Urothelium cell line (cell line): ENCODE data around the gene CTDSP2.
"Not testable (repeated sequence)": the region's sequence is repeated elsewhere in the genome, so short reads cannot be mapped to it uniquely, and the experiment has no call there.

Experiments used
- DNase-seq: peaks from one replicate; pipeline ENCODE4 v3.0.0; 2011; ENCODE audit warnings: low spot score, mixed read lengths
- FAIRE-seq: peaks from 2 replicates; lab custom pipeline; 2011; peaks lifted over from hg19 to GRCh38; lab: Jason Lieb, UNC

The CTDSP2 gene, protein sequence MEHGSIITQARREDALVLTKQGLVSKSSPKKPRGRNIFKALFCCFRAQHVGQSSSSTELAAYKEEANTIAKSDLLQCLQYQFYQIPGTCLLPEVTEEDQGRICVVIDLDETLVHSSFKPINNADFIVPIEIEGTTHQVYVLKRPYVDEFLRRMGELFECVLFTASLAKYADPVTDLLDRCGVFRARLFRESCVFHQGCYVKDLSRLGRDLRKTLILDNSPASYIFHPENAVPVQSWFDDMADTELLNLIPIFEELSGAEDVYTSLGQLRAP

DNA sequence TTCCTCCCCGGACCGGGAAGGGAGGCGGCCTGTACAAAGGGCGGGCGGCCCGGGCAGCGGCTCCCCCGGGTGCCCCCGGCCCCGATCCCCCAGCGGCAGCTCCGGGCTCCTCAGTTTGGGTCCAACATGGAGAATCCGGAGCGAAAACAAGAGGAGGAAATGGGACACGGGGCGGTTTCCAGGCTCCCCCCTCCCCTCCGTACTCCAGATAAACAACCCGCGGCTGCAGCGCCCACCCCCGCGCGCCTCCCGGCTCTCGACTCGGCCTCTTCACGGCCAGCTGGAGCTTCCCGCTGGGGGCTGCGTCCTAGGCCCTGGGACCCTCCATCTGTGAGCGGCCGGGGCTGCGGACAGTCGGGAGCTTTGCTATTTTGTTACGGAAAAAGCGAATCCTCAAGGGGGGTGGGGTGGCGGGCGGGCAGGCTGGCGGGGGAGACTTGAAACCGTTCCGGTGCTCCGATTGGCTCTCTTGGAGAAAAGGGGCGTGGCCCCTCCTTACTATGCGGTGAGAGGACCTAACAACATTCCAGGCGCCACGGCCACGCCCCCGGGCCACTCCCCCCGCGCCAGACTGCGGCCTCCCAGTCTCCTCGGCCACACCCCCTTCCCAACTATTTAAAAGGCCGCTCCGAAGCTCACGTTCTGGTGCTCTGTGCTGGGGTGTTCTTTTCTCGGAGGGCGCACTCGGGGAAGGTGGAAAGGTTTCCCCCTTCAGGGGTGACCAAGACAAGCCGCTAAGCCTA lies at the start of gene CTDSP2:
TSS of gene CTDSP2 (minus strand) at position 153 of the 743 bp plus-strand sequence. CDS start 294 bp downstream, outside the sequence.
- DNase-seq: peak; percentile 100
- no peak for FAIRE-seq

DNA sequence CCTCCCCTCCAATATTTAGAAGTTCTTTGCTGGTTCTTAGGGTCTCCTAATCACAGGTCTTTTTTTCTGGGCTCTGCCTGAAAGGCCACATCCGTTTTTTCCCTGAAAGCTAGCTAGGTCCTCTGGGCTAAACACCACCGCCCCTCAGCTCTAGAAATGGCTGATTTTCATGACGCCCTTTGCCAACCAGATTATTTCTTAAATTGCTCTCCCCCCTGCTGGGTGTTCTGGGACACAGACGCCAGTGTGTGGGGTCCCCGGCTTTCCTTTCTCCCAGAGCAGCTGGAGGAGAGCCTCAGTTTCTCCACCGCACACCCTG lies 49.5 kb upstream of the CTDSP2 start:
- no peak for DNase-seq
- FAIRE-seq: no peak

DNA sequence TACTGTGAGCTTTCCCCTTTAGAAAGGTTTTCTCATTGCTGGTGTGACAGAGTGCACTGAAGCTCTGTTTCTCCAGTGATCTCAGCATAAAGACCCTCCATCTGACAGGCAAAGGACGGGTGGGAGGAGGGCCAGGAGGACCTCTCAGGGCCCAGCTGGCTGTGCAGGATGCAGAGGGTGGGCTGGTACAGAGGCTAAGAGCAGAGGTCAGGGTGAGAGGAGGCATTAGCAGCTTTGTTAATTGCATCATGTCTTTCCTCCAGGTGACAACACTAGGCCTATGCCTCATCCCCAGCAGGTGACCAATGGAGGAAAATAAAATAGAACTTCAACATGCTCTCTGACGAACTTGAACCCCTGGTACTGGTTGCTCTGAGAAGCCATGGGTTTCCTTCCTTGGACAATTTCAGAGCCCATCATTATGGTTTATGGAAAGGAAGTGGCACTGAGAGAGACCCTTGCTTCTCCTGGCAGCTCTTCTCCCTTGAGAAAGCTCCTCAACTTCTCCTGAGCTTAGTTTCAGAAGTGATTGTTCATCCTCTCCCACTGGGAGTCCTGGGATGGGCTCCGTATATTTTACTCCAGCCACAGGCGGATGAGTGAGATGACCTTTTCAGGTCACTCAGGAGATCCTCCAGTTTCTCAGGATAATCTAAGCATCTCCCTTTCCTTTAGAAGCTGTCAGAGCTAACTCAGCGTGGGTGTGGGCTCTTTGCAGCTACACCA lies 49.0 kb upstream of the CTDSP2 start:
- no peak for FAIRE-seq

DNA sequence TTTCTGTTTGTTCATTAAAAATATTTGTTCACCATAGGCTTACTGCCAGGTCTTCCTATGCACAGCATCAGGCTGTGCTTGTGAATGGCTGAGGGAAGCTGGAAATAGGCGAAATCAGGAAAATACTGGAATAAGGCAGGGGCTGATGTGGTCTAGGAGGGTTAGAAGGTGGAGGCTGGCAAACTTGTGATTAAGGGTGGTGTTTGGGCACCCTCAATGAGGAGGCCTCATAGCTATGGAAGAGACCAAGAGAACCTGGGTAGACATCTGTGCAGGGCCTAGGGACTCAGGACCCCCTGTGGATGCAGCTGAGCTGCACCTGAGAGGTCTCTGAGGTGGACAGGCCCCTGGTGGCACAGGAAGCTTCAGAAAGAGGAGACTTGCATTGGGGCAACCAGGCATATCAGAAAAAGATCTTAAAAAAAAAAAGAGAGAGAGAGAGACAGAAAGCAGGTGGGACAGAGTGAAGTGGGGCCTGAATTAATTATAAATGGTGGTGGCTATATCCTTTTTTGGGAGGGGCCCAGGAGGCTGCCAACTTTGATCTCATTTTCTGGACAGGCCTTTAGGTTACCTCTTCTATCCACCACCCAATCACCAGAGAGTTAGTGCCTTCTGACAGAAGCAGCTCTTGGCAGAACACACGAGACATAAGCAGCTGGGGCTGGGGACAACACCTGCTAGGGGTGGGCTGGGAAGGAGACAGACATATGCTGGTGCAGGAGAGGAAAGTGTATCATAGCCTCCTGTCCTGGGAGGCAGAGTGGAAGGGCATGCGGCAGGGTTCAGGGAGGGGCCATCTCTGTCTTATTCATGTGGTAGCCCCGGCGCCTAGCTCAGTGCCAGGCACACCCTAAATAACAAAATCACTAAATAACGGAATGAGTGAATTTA lies 48.1 kb upstream of the CTDSP2 start:
- DNase-seq (no peak), FAIRE-seq (no peak)

More for the DNA sequence above, 49.0 kb upstream of the CTDSP2 start:
- no peak for DNase-seq

DNA sequence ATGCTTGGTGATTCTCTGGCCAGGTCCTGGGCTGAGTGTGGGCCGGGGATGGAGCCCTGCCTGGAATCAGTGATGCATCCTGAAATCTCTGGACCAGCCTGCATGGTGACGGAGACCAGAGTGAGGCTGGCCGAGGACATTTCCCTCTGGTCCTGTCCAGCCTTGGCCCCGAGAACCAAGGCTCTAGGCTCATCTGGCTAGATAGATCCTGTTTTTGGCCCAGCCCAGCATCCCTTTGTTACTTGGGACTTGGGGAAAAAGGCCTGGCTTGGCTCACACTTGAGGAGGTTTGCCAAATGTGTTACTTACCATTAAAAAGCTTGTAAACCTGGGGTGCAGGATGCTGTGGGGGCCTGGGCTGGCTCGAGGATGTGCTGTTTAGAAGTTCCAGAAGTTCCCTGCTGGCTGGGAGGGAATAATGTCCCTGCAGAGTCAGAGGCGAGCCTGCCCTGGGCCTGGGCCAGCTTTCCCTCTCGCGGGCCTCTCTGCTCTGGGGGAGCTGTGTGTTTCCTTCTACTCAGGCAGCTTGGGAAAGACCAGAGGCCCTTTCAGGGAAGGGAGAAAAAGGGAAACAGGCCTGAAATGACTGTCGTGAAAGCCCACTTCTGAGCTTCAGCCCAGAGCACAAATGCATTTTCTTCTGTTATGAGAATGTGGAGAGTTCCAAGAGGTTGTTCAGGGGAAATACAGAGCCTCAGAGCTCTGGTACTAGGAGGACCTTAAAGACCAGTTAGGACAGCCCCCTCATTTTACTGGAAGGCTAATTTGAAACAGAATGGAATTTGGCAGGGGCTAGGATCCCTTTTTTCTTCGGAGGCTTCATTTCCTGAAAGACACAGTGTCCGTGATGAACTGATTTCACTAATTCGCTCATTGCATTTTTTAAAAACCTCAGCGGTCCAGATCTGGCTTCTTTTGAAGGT lies 47.2 kb upstream of the CTDSP2 start:
- DNase-seq (peak; percentile 73), FAIRE-seq (no peak)

DNA sequence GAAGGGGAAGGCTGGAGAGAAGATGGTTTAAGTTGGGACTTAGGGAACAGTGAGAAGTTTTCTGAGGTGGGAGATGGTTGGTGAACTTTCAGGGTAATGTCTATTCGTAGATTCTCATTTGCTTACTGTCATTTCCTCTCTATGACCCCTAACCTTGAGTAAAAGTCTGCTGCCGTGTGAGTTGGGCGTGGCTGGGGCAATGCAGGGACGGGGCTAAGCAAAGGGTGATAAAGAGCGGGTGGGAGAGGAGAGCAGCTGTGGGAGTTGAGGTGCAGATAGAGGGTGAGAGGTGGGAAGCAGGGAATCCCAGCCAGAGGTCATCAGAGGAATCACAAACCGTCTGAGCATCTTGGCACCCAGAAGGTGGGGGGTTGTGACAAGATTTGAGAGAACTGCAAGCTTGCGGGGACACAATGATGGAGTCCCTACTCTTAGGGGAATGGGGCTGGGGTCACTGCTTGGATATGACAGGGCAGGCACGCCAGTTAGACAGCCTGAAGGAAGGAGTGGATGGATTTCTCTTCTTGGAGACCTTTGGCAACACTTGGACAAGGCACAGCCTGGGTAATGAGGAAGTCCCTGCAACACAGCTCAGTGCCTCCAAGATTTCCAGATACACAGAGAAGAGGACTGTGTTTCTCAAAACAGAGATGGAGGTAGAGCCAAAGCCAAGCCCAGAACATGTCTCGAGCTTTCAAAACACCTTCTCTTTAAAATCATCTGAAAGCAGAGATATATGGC lies 45.9 kb upstream of the CTDSP2 start:
- DNase-seq (no peak), FAIRE-seq (no peak)

DNA sequence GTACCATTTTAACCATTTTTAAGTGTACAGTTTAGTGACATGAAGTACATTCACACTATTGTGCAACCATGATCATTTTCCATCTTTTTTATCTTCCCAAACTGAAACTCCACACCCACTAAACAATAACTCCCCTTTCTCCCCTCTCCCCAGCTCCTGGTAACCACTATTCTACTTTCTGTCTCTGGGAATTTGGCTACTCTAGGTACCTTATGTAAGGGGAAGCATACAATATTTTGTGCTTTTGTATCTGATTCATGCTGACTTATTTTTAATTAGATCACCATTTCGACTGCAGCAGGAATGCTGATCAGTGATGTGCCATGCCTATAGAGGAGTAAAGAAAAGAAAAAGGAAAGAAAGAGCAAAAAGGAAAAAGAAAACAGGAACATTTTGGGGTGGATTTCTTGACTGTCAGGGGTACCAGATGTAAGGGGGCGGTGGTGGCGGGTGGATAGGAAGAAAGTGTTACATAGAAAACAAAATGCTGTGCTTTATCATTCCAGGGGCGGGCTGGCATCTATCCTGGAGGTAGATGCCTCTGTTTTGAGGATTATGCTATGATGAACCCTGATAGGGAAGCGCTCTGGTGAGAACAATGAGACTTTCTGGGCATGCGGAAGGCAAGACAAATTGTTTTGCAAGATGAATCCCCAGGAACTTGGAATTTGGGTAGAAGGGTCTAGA lies 45.2 kb upstream of the CTDSP2 start:
- DNase-seq (no peak), FAIRE-seq (no peak)

DNA sequence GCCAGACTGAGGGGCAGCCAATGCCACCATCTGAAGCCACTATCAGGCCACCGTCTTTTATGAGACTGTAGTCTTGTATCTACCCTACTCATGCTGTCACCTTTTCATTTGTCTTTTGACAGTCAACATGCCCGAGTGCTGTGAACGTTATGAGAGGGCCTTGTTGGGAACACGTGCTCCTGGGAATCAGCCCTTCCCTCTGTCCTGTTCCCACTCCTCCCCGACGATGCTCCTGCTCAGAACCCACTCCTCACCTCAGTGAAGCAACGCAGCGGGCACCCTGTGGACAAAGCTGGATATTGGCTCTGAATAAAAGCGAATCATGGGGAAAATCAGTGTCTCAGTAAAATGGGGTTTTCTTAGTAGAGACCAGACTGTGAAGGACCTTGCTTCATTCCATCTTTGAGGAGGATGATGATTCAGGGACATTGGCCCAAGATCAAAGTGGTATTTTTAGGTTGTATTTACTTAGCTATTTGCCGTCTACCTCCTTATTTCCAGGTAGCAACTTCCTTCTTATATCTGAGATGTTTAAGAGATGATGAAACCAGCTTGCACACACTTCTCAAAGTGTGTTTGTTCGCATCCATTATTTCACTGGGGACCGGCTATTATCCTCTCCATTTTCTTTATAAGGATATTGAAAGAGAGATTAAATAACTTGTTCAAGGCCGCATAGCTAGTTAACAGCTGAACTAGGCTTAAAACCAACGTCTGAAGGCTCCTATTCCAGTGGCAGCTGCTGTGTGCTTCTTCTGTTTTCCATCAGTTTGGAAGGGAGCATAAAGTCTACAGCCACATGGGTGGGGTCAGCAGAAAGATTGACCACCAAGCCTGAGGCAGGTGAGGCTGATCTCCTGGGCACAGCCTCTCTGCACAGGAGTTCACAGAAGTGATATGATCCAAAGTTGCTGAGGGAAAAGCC lies 43.9 kb upstream of the CTDSP2 start:
- DNase-seq (no peak), FAIRE-seq (peak; percentile 35)

DNA sequence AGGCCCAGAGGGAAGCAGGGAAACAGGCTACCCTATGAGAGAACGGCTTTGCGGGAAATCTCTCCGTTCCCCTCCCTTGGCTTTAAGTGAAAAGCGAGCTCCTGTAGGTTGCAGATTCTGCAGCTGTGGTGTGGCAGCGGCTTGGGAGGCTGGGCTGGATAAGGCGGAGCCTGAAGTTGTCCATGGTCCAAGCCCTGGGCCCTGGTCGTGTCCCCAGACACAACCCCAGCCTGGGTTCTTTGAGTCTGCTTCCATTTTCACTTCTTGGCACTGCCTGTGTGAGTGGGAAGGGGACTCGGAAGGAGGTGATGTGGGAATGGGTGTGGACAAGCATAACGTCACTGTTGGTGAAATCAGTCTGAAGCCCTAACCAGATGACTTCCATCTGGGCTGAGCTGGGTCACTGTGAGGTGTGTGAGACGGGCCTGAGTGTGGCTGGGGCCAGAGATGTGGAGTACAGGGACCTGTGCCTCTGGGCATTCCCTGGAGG lies 43.0 kb upstream of the CTDSP2 start:
- no peak for FAIRE-seq

DNA sequence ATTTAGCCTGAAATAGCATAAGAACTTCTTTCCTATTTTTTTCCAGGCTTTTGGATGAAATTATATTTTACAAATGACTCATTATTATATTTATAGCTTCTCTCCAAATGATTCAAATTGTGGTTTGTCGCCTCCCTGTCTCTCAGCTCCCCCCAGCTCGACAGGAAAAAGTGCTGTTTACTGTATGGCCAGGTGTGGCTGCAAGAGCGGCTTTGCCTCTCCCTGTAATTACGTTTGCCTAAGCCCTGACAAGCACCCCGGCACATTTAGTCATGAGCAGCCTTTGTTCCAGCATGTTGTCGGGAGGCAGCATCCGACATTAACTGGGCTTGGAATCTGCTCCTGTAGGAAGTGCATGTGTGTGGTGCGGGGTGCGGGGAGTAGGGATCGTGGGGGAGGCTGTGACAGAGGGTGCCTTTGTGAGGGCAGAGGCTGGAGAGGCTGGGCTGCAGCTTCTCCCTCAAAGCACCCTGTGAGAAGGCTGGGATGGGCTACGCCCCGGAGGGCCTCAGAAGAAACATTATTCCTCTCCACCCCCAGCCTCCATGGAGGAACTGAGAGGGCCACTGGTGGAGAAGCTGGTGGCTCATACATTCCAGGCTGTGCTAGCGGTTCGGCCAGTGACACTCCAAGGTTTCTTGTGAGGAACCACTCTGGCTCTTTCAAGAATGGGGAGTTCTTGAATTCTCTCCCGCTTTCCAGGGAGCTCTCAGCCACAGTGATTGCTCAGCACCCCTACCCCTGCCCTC lies 42.1 kb upstream of the CTDSP2 start:
- DNase-seq (peak; percentile 77), FAIRE-seq (no peak)

More for the DNA sequence above, 43.0 kb upstream of the CTDSP2 start:
- no peak for DNase-seq

DNA sequence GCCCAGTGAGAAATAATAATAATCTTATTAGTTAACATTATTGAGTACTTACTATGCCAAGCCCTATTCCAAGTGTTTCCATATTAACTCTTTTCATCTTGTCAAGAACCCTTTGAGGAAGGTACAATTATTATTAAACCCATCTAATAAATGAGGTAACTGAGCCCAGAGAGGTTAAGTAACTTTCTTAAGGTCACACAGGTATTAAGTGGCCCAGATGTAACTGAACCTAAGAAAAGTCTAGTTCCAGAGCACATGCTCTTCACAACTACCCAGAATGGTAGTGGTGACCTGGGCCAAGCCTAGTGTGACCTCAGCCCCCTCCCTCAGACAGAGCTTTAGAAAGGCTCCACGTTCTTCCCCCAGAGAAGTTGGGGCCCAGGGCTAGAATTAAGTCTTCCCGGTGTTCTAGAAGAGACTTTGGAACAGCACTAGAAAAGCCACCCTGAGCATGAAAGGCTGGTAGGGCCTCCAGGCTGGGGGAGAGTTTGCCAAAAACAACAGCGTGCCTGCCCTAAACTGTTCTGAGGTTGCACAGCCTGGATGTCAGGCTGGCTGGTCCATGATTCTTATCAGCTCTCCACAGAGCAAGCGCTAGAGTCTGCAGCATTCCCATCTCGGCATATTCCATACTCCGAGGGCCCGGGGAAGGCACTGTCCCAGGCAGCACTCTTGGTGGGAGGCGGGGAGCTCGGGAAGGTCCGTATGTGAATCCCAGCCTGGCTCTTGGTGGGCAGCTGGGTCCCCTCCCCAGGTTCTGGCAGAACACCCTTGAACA lies 41.3 kb upstream of the CTDSP2 start:
- peak; percentile 63 for DNase-seq
- FAIRE-seq: no peak

DNA sequence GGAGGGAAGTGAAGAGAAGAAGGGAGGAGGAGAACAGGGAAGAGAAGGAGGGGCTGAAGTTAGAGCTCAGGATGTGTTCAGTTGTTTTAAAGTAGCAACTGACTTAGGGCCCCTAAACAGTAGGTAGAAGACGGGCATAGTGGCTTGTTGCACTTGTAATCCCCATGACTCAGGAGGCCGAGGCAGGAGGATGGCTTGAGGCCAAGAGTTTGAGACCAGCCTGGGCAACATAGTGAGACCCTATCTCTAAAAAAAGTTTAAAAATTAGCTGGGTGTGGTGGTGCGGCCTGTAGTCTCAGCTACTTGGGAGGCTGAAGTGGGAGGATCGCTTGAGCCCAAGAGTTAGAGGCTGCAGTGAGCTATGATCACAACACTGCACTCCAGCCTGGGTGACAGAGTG lies 40.4 kb upstream of the CTDSP2 start:
- FAIRE-seq, DNase-seq: not testable (repeated sequence)

DNA sequence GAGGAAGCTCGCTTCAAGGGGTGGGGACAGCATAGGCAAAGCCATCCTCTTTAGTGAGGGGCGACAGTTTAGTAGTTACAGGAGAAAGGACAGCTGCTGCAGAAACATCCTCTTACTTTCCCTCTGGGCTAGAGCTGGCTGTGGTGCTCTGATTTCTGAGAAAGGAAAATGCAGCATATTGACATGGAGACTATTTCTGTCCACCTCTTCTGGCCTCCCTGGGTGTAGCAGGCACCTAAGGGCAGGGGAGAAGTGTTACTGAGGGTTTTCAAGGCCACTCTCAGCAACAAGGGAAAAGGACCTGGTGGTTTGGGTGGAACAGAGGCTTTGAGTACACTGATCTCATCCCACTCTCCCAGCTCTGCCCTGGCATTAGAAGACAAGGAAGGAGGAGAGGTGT lies 40.0 kb upstream of the CTDSP2 start:
- DNase-seq: no peak
- no peak for FAIRE-seq

DNA sequence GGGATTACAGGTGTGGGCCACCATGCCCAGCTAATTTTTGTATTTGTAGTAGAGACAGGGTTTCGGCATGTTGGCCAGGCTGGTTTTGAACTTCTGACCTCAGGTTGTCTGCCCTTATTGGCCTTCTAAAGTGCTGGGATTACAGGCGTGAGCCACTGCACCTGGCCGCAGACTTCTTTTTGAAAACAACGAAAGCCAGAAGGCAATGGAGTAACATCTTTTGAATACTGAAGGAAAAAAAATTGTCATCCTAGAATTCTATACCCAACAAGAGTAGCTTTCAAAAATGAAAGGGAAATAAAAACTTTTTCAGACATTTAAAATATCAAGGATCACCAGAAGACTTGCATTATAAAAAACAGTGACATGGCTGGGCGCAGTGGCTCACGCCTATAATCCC lies 38.7 kb upstream of the CTDSP2 start:
- FAIRE-seq (no peak), DNase-seq (no peak)

DNA sequence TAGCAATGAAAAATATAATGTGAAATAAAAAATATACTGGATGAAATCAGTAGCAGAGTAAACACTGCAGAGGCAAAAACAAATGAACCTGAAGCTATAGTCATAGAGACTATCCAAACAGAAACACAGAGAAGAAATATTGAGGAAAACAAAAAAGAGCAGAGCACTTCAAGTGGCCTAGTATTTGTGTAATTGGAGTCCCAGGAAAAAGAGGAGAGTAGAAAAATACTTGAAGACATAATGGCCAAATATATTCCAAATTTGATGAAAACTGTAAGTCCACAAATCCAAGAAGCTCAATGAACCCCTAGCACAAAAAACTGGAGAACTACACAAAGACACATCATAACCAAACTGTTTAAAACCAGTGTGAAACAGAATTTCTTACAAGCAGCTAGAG lies 37.2 kb upstream of the CTDSP2 start:
- FAIRE-seq (no peak), DNase-seq (no peak)

DNA sequence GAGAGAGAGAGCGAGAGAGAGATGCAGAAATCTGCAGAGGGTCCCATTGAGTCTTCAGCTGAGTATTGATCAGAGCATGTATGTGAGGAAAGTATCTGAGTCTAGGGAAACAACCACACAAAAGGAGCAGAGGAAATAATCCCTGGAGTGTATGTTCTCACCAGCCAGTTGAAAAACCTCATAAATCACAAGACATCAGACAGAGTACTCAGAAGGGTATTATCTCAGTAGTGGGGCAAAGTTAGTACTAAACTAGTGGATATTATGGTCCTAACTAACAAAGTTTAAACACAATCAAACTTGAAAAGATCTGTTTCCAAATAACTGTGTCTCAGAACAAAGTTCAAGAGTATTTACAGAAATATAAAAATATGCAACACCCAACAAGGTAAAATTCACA lies 36.5 kb upstream of the CTDSP2 start:
- DNase-seq: no peak
- no peak for FAIRE-seq
